Measurements from ENCODE around the gene PCDHGA9. TPM values are rescaled to one million over a fixed set of nuclear protein-coding genes. Genes with fewer than 3 reads are reported as not detected.

Gene PCDHGA9
- 1 to 10 TPM in 1 of 2 donors, under 1 TPM in 1; 0.89 to 7.3 TPM for total RNA-seq
- 1.1 TPM for polyA plus RNA-seq (2013, experiment 1 of 2)
- 1.3 TPM for polyA plus RNA-seq (2013, experiment 2 of 2)
- long read RNA-seq, experiment 1 = 0 reads
- long read RNA-seq, experiment 2 = 0 reads
- long read RNA-seq, experiment 3 = 0 reads
- long read RNA-seq, experiment 4 = 0 reads

DNA sequence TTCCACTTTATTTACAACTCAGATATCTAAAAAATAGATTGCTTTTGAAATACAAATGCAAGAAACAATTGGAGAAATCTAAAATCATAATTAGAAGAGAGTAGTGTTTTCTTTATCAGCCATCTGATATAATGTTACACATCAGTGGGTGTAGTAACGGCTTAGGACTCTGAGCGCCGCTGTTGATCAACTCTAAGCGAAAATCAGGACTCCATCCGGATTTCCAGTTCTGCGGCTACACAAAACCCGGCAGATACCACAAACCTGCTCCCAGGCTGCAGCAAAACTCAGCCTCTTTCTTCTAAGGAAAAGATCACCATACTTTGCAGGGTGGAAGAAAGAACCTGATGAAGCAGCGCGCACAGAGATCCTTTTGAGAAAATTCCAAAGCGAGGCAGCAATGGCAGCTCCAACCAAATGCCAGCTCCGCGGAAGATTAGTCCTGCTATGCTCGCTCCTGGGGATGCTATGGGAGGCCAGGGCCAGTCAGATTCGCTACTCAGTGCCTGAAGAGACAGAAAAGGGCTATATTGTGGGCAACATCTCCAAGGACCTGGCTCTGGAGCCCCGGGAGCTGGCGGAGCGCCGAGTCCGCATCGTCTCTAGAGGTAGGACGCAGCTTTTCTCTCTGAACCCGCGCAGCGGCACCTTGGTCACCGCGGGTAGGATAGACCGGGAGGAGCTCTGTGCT, at the start of gene PCDHGA9:
TSS of gene PCDHGA9 (plus strand) at position 226 of the 691 bp plus-strand sequence. CDS start at position 401, 175 bp downstream.
- Histone ChIP-seq H3K27ac (ENCODE audit: low read depth, low read length) (no peak within 1 kb of the TSS), H3K27me3 (ENCODE audit: control insufficient read depth, insufficient read depth, low read length, poor library complexity, severe bottlenecking) (no peaks in the 10 kb centered on the region), H3K9ac (ENCODE audit: extremely low read depth, low read length, poor library complexity, severe bottlenecking) (no peak within 1 kb of the TSS), H3K36me3 (ENCODE audit: control insufficient read depth, insufficient read depth, low read length) (no peaks in the 10 kb centered on the region), H3K4me3 (ENCODE audit: low read length) (no peak within 1 kb of the TSS), H3K4me1 (ENCODE audit: control insufficient read depth, insufficient read depth, low read length) (no peaks in the 10 kb centered on the region), H3K9me3 (ENCODE audit: control insufficient read depth, low read length) (peaks cover 50% of the 10 kb centered on the region)
- H3K9me3 Mint-ChIP-seq = peaks cover 65% of the 10 kb centered on the region
- peak; percentile 46 for DNase-seq
- H3K27me3 Mint-ChIP-seq (ENCODE audit: insufficient read depth) = peaks cover 4% of the 10 kb centered on the region
- no peaks in the 10 kb centered on the region for H3K4me1 Mint-ChIP-seq
- TF ChIP-seq, protein P1, sequence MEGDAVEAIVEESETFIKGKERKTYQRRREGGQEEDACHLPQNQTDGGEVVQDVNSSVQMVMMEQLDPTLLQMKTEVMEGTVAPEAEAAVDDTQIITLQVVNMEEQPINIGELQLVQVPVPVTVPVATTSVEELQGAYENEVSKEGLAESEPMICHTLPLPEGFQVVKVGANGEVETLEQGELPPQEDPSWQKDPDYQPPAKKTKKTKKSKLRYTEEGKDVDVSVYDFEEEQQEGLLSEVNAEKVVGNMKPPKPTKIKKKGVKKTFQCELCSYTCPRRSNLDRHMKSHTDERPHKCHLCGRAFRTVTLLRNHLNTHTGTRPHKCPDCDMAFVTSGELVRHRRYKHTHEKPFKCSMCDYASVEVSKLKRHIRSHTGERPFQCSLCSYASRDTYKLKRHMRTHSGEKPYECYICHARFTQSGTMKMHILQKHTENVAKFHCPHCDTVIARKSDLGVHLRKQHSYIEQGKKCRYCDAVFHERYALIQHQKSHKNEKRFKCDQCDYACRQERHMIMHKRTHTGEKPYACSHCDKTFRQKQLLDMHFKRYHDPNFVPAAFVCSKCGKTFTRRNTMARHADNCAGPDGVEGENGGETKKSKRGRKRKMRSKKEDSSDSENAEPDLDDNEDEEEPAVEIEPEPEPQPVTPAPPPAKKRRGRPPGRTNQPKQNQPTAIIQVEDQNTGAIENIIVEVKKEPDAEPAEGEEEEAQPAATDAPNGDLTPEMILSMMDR (conservative IDR thresholded peaks at IDR 0.05) = no peak
- H3K27ac Mint-ChIP-seq = no peak within 1 kb of the TSS
- WGBS, 2 experiments (ENCODE audit: insufficient coverage in 1 of 2, insufficient read length in 1 of 2) = 93 to 95% methylated on average over 25 to 27 of the region's 27 CpGs
- H3K4me3 Mint-ChIP-seq = no peak within 1 kb of the TSS
- H3K36me3 Mint-ChIP-seq (ENCODE audit: low read depth) = peaks cover 46% of the 10 kb centered on the region

DNA sequence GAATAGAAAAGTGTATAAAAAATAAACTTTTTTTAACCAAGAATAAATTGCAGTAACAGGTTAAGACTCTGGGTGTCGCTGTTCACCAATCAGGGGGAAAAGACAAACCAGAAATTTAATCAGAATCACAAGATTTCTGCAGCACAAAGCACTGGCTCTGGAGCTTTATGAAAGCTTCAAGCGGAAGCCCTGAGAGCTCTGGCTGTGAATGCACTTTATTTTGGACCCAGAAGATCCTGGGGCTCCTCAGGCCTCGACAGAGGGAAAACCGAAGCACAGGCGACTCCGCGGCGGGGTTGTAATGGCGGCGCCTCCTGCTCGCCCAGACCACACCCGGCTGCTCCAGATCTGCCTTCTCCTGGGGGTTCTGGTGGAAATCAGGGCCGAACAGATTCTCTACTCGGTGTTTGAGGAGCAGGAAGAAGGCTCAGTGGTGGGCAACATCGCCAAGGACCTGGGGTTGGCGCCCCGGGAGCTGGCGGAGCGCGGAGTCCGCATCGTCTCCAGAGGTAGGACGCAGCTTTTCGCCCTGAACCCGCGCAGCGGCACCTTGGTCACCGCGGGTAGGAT, 47.6 kb upstream of the PCDHGA9 start, which contains the start of gene PCDHGA4:
TSS of gene PCDHGA4 (plus strand) at position 122 of the 570 bp plus-strand sequence. CDS start at position 209, 87 bp downstream.
- H3K9ac ChIP-seq (ENCODE audit: extremely low read depth, low read length, poor library complexity, severe bottlenecking) = no peak within 1 kb of the TSS
- H3K4me3 ChIP-seq (ENCODE audit: low read length) = no peak within 1 kb of the TSS
- H3K9me3 ChIP-seq (ENCODE audit: control insufficient read depth, low read length) = peaks cover 66% of the 10 kb centered on the region
- Mint-ChIP-seq H3K4me1 (no peaks in the 10 kb centered on the region), H3K4me3 (no peak within 1 kb of the TSS), H3K9me3 (peaks cover 68% of the 10 kb centered on the region), H3K27ac (no peak within 1 kb of the TSS), H3K36me3 (ENCODE audit: low read depth) (peaks cover 57% of the 10 kb centered on the region), H3K27me3 (ENCODE audit: insufficient read depth) (peaks cover 1% of the 10 kb centered on the region)
- H3K4me1 ChIP-seq (ENCODE audit: control insufficient read depth, insufficient read depth, low read length) = no peaks in the 10 kb centered on the region
- no peaks in the 10 kb centered on the region for H3K36me3 ChIP-seq (ENCODE audit: control insufficient read depth, insufficient read depth, low read length)
- TF ChIP-seq, protein P1 (conservative IDR thresholded peaks at IDR 0.05) = peak; percentile 68
- DNase-seq = no peak
- H3K27me3 ChIP-seq (ENCODE audit: control insufficient read depth, insufficient read depth, low read length, poor library complexity, severe bottlenecking) = no peaks in the 10 kb centered on the region
- H3K27ac ChIP-seq (ENCODE audit: low read depth, low read length) = no peak within 1 kb of the TSS
- WGBS, 2 experiments (ENCODE audit: insufficient coverage in 1 of 2, insufficient read length in 1 of 2) = 94 to 96% methylated on average over 28 to 29 of the region's 29 CpGs

DNA sequence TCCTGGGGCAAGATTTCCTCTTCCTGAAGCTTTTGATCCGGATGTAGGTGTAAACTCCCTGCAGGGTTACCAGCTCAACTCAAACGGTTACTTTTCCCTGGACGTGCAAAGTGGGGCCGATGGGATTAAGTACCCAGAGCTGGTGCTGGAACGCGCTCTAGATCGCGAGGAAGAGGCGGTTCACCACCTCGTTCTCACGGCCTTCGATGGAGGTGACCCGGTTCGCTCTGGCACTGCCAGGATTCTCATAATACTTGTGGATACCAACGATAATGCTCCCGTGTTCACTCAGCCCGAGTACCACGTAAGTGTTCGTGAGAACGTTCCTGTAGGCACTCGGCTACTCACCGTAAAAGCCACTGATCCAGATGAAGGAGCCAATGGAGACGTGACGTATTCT, 46.9 kb upstream of the PCDHGA9 start:
- H3K36me3 Mint-ChIP-seq (ENCODE audit: low read depth) = peaks cover 57% of the 10 kb centered on the region
- Histone ChIP-seq H3K4me1 (ENCODE audit: control insufficient read depth, insufficient read depth, low read length) (no peaks in the 10 kb centered on the region), H3K9me3 (ENCODE audit: control insufficient read depth, low read length) (peaks cover 66% of the 10 kb centered on the region), H3K27me3 (ENCODE audit: control insufficient read depth, insufficient read depth, low read length, poor library complexity, severe bottlenecking) (no peaks in the 10 kb centered on the region), H3K9ac (ENCODE audit: extremely low read depth, low read length, poor library complexity, severe bottlenecking) (no peak overlapping the region), H3K4me3 (ENCODE audit: low read length) (no peak overlapping the region), H3K36me3 (ENCODE audit: control insufficient read depth, insufficient read depth, low read length) (no peaks in the 10 kb centered on the region), H3K27ac (ENCODE audit: low read depth, low read length) (no peak overlapping the region)
- no peak overlapping the region for H3K27ac Mint-ChIP-seq
- H3K9me3 Mint-ChIP-seq = peaks cover 68% of the 10 kb centered on the region
- no peak overlapping the region for H3K4me3 Mint-ChIP-seq
- TF ChIP-seq, protein P1 (conservative IDR thresholded peaks at IDR 0.05) = no peak
- DNase-seq = no peak
- H3K4me1 Mint-ChIP-seq = no peaks in the 10 kb centered on the region
- WGBS, 2 experiments (ENCODE audit: insufficient coverage in 1 of 2, insufficient read length in 1 of 2) = 92 to 95% methylated on average over 24 of the region's 24 CpGs
- H3K27me3 Mint-ChIP-seq (ENCODE audit: insufficient read depth) = no peaks in the 10 kb centered on the region

All from endodermal cell (in vitro differentiated cells).